NCI-H2081 (cell line): Measurements from ENCODE around the gene ENOX1.

ENCODE experiments used
- DNase-seq, 2 experiments: peaks; one replicate each; lab custom pipeline; 2025; lab: John Stamatoyannopoulos, UW

ENOX1 gene

DNA sequence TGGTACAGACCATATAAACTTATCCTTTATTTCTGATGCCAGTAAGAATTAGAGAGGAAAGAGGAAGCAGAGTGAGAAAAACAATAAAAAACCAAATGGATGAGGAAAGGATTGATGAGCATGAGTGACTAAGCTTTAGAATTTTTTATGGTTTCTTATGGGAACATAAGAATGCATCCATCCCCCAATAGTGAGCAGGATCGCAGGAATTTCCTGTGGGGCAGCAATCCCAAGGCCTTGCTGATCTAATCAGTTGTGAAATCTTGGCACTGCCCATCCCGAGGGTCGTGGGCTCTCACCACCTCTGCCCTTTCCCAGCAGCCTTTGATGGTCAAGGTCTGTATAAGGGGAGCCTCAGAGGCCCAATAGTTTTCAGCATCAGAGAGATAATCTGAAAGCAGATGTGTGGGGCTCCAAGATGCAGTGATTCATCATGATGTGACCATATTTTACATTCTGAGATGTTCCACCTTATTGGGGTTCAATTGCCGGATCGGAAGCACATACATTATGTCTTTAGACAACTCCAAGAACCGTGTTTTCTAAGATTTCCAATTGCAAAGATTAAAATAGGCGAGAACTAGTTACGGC, 541.3 kb downstream of the ENOX1 start:
- DNase-seq = no peak

DNA sequence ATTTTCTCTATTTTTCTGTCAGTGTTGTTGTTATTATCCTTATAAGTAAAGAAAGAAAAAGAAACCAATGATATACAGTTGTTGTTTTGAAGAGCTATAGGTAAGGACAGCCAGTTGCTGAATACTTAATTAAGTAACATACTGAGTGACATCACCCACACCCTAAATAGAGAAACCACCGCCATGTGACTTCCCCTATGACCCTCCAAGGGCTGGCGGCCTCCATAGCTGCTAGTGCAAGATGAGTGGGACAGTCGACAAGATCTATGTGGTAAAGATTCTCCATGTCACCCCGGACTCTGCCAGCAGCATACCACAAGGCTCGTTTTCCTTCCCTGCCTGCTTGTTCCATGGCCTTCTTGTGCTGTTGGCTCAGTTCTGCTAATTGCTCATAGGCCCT, 542.3 kb downstream of the ENOX1 start:
- DNase-seq = no peak

DNA sequence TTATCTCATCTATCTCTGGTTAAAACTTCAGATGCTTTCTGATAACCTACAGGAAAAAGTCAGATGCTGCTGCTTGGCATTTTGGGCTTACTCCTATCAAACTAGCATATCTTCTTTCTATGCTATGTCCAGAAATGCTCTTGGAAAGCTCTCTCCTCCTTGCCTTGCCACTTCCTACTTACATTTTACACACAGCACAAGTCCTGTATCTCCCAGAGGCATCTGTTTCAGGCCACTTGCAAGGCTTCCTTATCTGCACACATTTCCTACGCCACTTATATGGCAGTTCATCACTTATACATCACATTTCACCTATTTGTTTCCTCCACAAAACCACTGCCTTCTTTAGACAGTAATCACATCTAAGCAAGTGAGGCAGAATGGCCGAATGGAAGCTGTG, 543.1 kb downstream of the ENOX1 start:
- DNase-seq = no peak

DNA sequence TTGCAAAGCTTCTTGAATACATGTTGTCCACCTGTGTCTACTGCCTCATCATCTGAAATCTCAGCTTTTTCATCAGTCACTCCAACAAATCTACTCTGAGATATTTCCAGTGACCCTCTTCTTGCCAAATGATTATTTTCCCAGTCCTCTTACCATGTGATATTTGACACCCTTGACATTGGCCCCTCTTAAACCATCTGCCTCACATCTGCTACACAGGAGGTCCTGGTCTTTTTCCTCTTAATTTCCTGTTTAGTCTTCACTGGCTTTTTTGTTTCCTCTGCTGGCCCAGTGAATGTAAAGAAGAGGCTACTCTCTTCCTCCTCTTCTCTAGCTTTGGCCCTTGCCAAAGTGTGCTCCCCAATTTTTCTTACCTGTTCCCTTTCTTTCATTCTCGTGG, 544.7 kb downstream of the ENOX1 start:
- DNase-seq = no peak

GRCh38 chr13:43240278-43240677, 546.5 kb downstream of the ENOX1 start:
- no peak for DNase-seq

DNA sequence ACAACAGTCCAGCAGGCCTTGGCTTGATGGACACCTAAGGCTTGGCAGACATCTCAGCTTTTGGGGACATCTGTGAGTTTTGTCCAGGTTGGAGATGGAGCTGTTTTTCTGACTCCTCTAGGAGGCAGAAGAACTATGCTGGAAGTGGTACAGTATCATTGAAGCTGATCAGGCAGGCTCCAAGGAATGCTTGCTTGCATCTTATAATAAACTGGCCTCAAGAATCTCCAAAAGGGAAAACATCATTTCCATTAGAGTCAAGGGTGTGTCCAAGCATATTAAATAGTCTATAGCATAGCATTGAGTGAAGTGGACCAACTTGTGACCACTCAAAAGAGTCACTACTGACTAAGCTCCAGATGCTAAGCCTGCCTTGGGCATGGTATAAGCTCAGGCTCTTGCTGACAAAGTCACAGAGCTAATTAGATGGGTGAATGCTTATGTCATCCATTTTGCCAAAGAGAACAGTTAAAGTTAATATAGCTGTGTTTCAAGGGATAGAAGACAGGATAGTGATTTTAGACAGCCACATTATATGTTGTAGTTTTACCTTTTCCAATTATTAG, 547.4 kb downstream of the ENOX1 start:
- DNase-seq = no peak

- DNase-seq = no peak
Observed at GRCh38 chr13:43238341-43239083, 548.3 kb downstream of the ENOX1 start.

DNA sequence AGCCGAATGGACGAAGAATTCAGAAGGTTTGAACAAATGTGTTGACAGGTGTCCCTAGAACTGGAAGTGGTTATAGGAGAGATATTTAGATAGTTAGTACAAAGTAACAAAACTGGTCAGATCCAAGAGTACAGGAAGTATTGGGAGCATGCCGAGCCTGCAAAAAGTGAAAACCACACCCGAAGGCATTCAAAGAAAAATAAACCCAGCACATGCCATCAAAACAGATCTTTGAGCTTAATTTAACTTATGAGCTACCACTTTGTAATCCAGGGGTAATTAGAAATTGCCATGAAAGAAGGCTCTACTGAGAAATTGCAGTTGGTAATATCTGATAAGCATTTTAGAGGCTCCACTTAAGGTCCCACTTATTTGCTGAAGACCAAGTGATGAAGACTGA, 549.2 kb downstream of the ENOX1 start:
- DNase-seq = no peak

DNA sequence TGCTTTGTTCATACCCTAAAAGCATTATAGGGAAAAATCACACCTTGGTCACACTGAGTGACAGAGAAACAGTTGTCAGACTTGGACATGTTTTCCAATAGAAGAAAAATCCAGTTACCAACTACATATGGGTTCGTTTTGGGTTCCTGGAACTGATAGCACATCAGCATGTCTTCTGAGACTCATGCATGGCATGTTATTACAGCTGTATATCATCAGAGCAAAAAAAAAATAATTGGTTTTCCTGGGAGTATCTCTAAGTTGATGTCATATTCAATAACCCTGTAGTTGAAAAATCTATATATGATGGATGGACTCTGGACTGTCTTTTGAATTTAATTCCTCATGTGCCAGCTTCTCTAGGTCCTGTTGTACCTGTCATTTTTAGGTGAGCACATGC, 551.7 kb downstream of the ENOX1 start:
- DNase-seq = no peak

- DNase-seq = no peak
Observed at GRCh38 chr13:43232873-43233265, 553.9 kb downstream of the ENOX1 start.

DNA sequence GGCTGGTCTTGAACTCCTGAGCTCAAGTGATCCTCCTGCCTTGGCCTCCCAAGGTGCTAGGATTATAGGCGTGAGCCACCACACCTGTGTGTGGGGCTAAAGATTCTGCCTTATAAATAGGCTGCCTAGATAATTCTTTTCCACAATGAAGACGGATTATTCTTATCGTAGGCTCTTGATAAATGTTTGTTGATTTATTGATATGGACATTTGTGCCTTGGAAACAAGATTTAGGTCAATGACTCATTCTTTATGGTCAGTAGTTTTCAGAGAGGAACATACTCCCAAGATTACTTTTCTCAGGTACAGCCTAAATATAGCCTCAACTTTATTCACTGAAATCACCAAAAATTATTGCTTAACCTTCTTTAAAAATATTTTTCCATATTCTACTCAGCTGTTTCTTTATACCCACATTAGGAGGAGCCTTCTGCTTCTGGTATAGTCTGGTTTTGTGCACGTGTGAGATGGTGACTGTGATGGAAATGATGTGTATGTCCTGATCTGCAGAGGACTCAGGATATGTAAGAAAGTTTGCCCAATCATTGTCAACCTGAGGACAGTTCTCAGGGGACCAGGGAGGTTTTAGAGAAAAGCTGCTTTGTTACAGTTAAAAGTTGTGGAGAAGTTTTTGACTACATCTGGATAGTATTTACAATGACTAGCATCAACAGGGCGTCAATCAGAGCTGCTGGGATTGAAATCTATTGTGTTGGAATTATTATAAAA, 554.5 kb downstream of the ENOX1 start:
- DNase-seq = no peak

GRCh38 chr13:43230989-43231388, 555.8 kb downstream of the ENOX1 start:
- no peak for DNase-seq

DNA sequence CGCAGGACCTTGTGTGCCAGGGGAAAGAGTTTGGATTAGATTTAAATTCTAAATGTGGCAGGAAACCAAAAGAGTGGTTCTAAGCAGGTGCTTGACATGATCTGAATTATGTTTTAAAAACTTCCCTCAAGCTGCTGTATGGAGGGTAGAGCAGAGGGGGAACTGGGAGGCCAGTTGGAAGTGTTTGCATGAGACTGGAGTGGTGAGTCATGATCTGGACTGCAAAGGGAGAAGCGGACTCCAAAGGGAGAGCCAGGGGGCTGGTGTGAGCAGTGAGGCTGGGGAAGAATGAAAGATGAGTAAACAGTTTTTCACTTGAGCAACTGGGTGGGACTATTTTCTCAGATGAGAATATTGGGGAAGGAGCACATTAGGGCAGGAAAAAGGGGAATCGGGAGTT, 557.3 kb downstream of the ENOX1 start:
- no peak for DNase-seq

DNA sequence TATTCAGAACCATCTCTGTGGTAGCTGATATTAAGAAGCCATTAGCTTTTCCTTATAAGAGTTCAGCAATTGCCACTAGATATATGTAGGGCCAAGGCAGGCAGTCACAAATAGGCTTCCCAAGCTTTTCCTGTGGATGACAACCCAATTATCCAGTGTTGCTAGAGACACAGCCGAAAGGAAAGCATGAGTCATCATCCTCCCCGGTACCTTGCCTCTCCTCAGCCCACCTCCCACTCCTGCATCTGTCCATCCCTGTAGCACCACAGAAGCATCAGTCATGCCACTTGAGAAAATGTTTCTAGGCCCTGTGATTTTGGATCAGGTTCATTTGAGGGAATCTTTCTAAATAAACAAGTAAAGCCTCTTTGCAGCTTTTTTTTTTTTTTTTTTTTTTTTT, 559.1 kb downstream of the ENOX1 start:
- DNase-seq = no peak

DNA sequence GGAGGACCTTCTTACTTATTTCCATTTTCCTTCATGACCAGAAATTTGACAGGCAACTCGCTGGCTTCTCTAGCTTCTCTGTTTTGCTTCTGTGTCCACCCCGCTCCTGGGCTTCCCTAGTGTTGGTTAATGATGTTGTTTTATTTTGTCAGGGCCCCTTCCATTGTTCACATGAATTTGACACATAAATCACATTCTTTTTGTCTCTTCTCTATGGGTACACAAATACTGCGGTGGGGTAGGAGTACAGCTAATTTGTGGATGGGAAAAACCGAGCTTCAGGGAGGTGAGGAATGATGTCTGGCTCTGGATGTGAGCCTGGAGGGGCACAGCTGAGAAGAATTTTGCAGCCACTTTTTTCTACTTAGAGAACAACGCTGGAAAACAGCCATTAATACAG, 563.6 kb downstream of the ENOX1 start:
- DNase-seq = peak; percentile 18 to 33

DNA sequence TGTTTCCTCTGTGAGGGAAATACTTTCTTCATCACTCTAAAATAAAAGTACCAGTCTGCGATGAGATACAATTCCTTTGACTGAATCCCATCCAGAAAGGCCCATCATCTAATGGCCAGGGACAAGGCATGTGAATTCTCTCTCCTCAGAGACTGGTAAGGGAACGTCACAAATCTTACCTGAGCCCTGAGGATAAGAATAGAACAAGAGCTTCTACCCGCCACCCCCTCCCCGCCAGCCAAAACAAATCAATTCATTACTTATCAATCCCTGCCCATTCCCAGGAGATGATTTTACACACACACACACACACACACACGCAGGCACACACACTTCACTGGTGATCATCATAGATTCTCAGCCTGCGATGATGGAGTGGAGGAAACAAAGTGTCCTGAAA, 564.7 kb downstream of the ENOX1 start:
- DNase-seq = no peak

GRCh38 chr13:43221611-43222010, 565.2 kb downstream of the ENOX1 start:
- no peak for DNase-seq

DNA sequence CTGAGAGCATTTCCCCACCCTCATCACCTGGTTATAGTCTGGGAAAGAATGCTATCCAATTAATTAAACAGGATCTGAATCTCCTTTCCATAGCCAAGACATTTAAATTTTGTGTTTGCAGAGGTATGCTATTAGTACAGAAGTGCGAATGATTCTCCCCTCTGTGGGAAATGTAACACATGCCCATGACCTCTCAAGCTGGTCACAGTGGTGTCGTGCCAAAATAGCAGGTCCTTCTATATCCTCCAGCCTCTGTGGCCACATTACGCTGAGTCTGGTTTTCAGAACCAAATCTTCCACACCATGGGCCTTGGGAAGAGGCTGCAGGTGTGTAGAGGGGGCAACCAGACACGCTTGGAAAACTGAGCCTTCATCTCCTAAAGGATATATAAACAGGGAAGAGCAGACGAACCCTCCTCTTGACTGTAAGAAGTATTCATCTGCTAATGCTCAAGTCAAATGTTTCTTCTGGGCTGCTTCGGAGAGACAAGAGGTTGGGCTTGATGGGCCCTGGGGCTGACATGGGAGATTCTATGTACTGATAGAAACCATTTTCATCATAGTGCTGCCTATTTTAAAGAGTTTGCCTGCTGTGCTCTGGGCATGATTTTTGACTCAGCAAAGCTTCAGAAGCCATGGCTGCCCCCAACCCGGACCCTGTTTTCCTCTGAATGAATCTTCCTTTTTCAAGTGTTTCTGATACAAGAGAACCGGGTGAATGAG, 565.7 kb downstream of the ENOX1 start:
- no peak for DNase-seq

GRCh38 chr13:43214124-43214523, 572.6 kb downstream of the ENOX1 start:
- no peak for DNase-seq

- DNase-seq = no peak
Observed at GRCh38 chr13:43206838-43207237, 579.9 kb downstream of the ENOX1 start.

- DNase-seq = no peak
Observed at GRCh38 chr13:43205416-43205815, 581.4 kb downstream of the ENOX1 start.

DNA sequence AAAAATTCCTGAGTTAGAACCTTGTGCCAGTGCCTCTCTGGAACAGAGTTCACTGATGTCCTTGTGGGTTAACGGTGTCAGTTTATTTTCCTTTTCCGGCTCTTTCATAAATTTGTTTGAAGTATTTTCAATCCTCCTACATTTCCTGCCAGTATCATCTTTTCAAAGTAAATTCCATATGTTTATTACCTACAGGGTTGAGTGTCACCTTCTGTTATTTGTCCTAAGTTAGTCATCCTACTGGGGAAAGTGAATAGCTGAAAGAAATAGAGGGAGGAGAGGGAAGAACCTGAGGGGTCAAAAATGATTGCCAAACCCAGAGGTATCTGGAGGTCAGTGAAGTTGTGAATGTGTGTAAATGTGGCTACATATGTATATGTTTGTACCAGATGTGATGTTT, 582.2 kb downstream of the ENOX1 start:
- DNase-seq = no peak
